ENCODE results near the gene MTOR.

GRCh38 chr1:11058595-11059154 is 203.7 kb downstream of the MTOR start:
- no peak for TF ChIP-seq NFXL1 (IDR thresholded peaks at IDR 0.05; ENCODE audit: borderline replicate concordance)
- no peak for TF ChIP-seq EZH2 (IDR thresholded peaks at IDR 0.05; ENCODE audit: borderline replicate concordance, control insufficient read depth, low read depth, low read length)
- no peak for TF ChIP-seq POLR2AphosphoS5 (IDR thresholded peaks at IDR 0.05; ENCODE audit: low read length)
- TF ChIP-seq MXI1 (IDR thresholded peaks at IDR 0.05; ENCODE audit: low read depth, low read length) = no peak
- TF ChIP-seq FOS (IDR thresholded peaks at IDR 0.05; ENCODE audit: borderline replicate concordance, extremely low read depth, insufficient read length) = no peak
- no peak for TF ChIP-seq CHD4 (IDR thresholded peaks at IDR 0.05)
- no peak for TF ChIP-seq BRCA1 (IDR thresholded peaks at IDR 0.05; ENCODE audit: low read depth, low read length)
- TF ChIP-seq, protein P1, sequence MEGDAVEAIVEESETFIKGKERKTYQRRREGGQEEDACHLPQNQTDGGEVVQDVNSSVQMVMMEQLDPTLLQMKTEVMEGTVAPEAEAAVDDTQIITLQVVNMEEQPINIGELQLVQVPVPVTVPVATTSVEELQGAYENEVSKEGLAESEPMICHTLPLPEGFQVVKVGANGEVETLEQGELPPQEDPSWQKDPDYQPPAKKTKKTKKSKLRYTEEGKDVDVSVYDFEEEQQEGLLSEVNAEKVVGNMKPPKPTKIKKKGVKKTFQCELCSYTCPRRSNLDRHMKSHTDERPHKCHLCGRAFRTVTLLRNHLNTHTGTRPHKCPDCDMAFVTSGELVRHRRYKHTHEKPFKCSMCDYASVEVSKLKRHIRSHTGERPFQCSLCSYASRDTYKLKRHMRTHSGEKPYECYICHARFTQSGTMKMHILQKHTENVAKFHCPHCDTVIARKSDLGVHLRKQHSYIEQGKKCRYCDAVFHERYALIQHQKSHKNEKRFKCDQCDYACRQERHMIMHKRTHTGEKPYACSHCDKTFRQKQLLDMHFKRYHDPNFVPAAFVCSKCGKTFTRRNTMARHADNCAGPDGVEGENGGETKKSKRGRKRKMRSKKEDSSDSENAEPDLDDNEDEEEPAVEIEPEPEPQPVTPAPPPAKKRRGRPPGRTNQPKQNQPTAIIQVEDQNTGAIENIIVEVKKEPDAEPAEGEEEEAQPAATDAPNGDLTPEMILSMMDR (IDR thresholded peaks at IDR 0.05 in 2 of 3, conservative IDR thresholded peaks at IDR 0.05 in 1 of 3; ENCODE audit: control insufficient read depth in 2 of 3, extremely low read depth in 1 of 3, insufficient read depth in 1 of 3, low read depth in 3 of 3, low read length in 3 of 3) = no peak
- TF ChIP-seq MYC (IDR thresholded peaks at IDR 0.05; ENCODE audit: insufficient read depth, insufficient read length, insufficient replicate concordance, low read length, severe bottlenecking) = no peak
- 0 out of 2 replicates have a peak, but pooled peaks have one; percentile 4 for TF ChIP-seq POLR2A (IDR thresholded peaks at IDR 0.05; ENCODE audit: low read depth, low read length)
- no peak for TF ChIP-seq ESRRA (IDR thresholded peaks at IDR 0.05; ENCODE audit: low read length)
- no peak for TF ChIP-seq PML (IDR thresholded peaks at IDR 0.05; ENCODE audit: low read length)
